Astrocyte of the cerebellum (primary cell): Measurements from ENCODE around the gene HHAT.

Experiments used
- DNase-seq: peaks from one replicate; pipeline ENCODE4 v3.0.0-alpha.2; 2011; ENCODE audit warnings: low read depth
- H3K4me3 ChIP-seq: 2 replicates; pipeline ENCODE4 v1.5.1; 2011; ENCODE audit warnings: mild to moderate bottlenecking, low read depth, low read length, moderate library complexity
- CTCF ChIP-seq: IDR thresholded peaks from 2 replicates; pipeline ENCODE4 v1.5.1; 2012; ENCODE audit warnings: low read length, low read depth, moderate library complexity, mild to moderate bottlenecking; ENCODE audit errors: missing control alignments
- in situ Hi-C: cut with HindIII; loops from 2 replicates; pipeline ENCODE4 v1.10.0; 2017; ENCODE audit warnings: low sequenced_read_pairs

The HHAT gene

GRCh38 chr1:210695026-210695425 is 366.3 kb downstream of the HHAT start:
- no peak overlapping the region for H3K4me3 ChIP-seq
- DNase-seq: no peak
- in situ Hi-C loops: no loop called here
- no peak for TF ChIP-seq CTCF

GRCh38 chr1:210696709-210697108 is 368.0 kb downstream of the HHAT start:
- H3K4me3 ChIP-seq: no peak overlapping the region
- TF ChIP-seq CTCF: no peak
- in situ Hi-C loops: no loop called here
- DNase-seq: no peak

DNA sequence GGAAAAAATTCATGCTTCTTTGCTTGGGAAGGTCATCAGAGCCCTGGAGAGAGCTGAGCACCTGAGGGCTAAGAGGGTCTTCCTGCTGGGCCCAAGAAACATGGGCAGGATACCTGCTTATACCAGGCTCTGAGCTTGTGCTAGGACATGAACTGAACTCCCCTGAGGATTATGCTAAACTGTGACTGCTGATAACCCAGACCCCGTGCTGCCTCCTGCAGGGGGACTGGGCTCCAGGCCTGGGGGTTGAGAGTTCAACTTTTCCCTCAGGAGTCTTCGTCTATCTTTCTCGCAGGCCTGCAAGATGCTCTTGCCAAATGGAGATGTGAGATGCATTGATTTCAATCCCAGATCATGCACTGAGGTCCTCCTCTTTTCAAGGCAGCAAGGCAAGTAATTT is 368.5 kb downstream of the HHAT start:
- TF ChIP-seq CTCF: no peak
- DNase-seq: no peak
- in situ Hi-C loops: no loop called here
- H3K4me3 ChIP-seq: no peak overlapping the region

DNA sequence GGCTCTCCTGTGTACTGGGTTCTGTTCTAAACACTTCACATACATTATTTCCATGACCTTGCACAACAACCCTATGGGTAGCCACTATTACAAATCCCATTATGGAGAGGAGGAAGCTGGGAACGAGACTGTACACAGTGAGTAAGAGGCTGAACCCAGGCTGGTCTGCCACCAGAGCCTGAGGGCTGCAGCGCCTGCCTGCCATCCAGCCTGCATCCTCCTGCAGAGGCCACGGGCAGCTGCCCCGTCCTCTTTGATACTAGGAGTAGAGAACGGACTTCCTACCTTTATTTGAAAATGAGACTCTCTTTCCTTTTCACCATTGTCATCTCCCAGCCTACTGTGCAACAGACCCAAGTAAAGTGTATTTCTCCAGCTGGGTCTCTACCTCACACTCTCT is 370.0 kb downstream of the HHAT start:
- no peak overlapping the region for H3K4me3 ChIP-seq
- no peak for TF ChIP-seq CTCF
- DNase-seq: no peak
- in situ Hi-C loops: no loop called here

DNA sequence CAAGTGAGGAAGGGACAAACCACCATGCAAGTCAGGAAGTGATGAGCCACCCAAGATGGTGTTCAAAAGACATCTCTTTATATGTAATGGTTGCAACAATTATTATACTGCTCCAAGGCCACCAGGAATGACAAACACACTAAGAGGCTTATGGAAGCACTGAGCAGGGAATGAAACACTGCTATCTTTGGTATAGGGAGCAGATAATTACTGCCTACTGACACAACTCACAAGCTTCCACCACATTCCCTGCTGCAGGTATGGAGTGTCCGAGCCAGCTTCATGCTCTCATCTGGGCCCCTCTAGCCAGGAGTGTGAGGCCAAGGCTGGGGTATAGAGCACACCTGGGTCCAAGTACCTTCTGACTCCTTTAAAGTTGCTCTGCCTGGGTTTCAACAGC is 371.4 kb downstream of the HHAT start:
- no peak for TF ChIP-seq CTCF
- no peak for DNase-seq
- in situ Hi-C loops: no loop called here
- no peak overlapping the region for H3K4me3 ChIP-seq

- H3K4me3 ChIP-seq: no peak overlapping the region
- in situ Hi-C loops: no loop called here
- TF ChIP-seq CTCF: no peak
- peak; percentile 59 for DNase-seq
These were observed 371.8 kb downstream of the HHAT start for GRCh38 chr1:210700511-210700910.

GRCh38 chr1:210702506-210702905 is 373.8 kb downstream of the HHAT start:
- no peak overlapping the region for H3K4me3 ChIP-seq
- TF ChIP-seq CTCF: no peak
- in situ Hi-C loops: no loop called here
- no peak for DNase-seq
